PC-9 (cell line): ENCODE data around the gene SMC2. TPM values are rescaled to one million over a fixed set of nuclear protein-coding genes. Genes with fewer than 3 reads are reported as not detected.

Source experiments
- BruUV-seq: library from RNA; stranded (reverse); fragments of 400-500 nt; replicated peaks from 2 replicates; lab custom pipeline; 2021; lab: Mats Ljungman, UMichigan
- CTCF ChIA-PET: fragments of 300-600 bp; sonication (Branson Sonifier 250); formaldehyde crosslinking; loops from one replicate; lab custom pipeline; 2022; ENCODE audit warnings: antibody characterized with exemption; lab: Charles Lee
- POLR2A ChIA-PET: fragments of 300-600 bp; sonication (Branson Sonifier 250); formaldehyde crosslinking; loops from one replicate; lab custom pipeline; 2022; ENCODE audit warnings: antibody characterized with exemption; ENCODE audit not compliant: unreplicated experiment; lab: Charles Lee
- DNase-seq, 2 experiments: peaks; one replicate each; pipeline versions ENCODE4 v3.0.0 to v3.0.0-alpha.2; 2015 to 2022; ENCODE audit warnings: mixed read lengths in 1 of 2
- H2AFZ ChIP-seq: fragments of 200-600 bp; sonication (generic); 2 replicates; pipeline ENCODE4 v1.8.1; 2017; ENCODE audit warnings: antibody characterized with exemption
- H3F3A ChIP-seq: fragments of 200-600 bp; sonication (generic); 2 replicates; pipeline ENCODE4 v1.8.1; 2017; ENCODE audit warnings: antibody characterized with exemption, mild to moderate bottlenecking, low read depth; ENCODE audit not compliant: insufficient read depth
- H3K27ac ChIP-seq: fragments of 200-600 bp; sonication (generic); 2 replicates; pipeline ENCODE4 v1.6.1; 2016; ENCODE audit warnings: mixed run types
- H3K27me3 ChIP-seq: fragments of 200-600 bp; sonication (generic); 2 replicates; pipeline ENCODE4 v1.6.1; 2016; ENCODE audit warnings: low read depth, mixed run types; ENCODE audit not compliant: insufficient read depth
- H3K36me3 ChIP-seq: fragments of 200-600 bp; sonication (generic); 2 replicates; pipeline ENCODE4 v1.6.1; 2016; ENCODE audit warnings: low read depth, mixed run types
- H3K4me1 ChIP-seq: fragments of 200-600 bp; sonication (generic); replicated peaks from 2 replicates; pipeline ENCODE4 v1.6.1; 2016; ENCODE audit warnings: mixed run types; ENCODE audit not compliant: insufficient read depth
- H3K4me2 ChIP-seq: fragments of 200-600 bp; sonication (generic); 2 replicates; pipeline ENCODE4 v1.6.1; 2017; ENCODE audit warnings: mixed run types
- H3K4me3 ChIP-seq: fragments of 200-600 bp; sonication (generic); 2 replicates; pipeline ENCODE4 v1.6.1; 2016; ENCODE audit warnings: mixed run types
- H3K79me2 ChIP-seq: fragments of 200-600 bp; sonication (generic); 2 replicates; pipeline ENCODE4 v1.6.1; 2017; ENCODE audit warnings: low read depth, mixed run types
- H3K9me2 ChIP-seq: fragments of 200-600 bp; sonication (generic); 2 replicates; pipeline ENCODE4 v1.8.1; 2017; ENCODE audit warnings: mild to moderate bottlenecking; ENCODE audit not compliant: insufficient read depth
- H3K9me3 ChIP-seq: fragments of 200-600 bp; sonication (generic); 2 replicates; pipeline ENCODE4 v1.8.1; 2016; ENCODE audit warnings: low read depth; ENCODE audit not compliant: insufficient read depth
- H4K20me1 ChIP-seq: fragments of 200-600 bp; sonication (generic); 2 replicates; pipeline ENCODE4 v1.8.1; 2017; ENCODE audit not compliant: insufficient read depth
- EZH2 ChIP-seq: fragments of 200-600 bp; sonication (generic); IDR thresholded peaks from 2 replicates; pipeline ENCODE4 v1.8.0; 2017; ENCODE audit warnings: antibody characterized with exemption, low read depth
- intact Hi-C: fragments of 100-400 bp; cut with micrococcal nuclease; formaldehyde crosslinking; loops from one replicate; pipeline ENCODE4 v1.10.0; 2022; ENCODE audit not compliant: unreplicated experiment
- total RNA-seq: library from RNA; stranded (reverse); gene quantifications from 2 replicates; pipeline ENCODE4 v1.2.3, GENCODE V29; 2021
- TF ChIP-seq, protein P1 (sequence below): fragments of 200-600 bp; sonication (generic); conservative IDR thresholded peaks from 2 replicates; pipeline ENCODE4 v1.6.1; 2017; ENCODE audit warnings: mixed run types, antibody characterized with exemption, mild to moderate bottlenecking, moderate library complexity

Gene SMC2
- total RNA-seq, 1 experiment from 2014 or later = 40.5 TPM

DNA sequence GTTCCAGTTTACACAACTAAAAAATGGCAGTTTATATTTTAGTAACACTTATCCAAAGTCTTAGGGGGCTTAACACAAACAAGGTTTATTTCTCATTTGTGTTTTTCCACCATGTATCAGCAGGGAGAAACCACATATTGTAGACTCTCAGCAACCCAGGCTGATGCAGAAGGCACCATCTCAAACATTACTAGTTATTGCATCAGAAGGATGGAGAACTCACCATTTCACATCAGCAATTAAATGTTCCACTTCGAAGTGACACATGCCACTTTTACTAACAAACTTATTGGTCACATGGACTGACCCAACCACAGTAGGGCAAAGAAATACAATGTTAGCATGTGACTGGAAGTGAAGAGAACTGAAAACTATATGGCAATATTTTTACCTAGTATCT, 22.5 kb upstream of the SMC2 start:
- no peak for TF ChIP-seq EZH2
- TF ChIP-seq, protein P1, sequence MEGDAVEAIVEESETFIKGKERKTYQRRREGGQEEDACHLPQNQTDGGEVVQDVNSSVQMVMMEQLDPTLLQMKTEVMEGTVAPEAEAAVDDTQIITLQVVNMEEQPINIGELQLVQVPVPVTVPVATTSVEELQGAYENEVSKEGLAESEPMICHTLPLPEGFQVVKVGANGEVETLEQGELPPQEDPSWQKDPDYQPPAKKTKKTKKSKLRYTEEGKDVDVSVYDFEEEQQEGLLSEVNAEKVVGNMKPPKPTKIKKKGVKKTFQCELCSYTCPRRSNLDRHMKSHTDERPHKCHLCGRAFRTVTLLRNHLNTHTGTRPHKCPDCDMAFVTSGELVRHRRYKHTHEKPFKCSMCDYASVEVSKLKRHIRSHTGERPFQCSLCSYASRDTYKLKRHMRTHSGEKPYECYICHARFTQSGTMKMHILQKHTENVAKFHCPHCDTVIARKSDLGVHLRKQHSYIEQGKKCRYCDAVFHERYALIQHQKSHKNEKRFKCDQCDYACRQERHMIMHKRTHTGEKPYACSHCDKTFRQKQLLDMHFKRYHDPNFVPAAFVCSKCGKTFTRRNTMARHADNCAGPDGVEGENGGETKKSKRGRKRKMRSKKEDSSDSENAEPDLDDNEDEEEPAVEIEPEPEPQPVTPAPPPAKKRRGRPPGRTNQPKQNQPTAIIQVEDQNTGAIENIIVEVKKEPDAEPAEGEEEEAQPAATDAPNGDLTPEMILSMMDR = no peak
- H4K20me1 ChIP-seq = no peaks in the 10 kb centered on the region
- intact Hi-C loops = no loop called here
- H2AFZ ChIP-seq = 0 out of 2 replicates have a peak overlapping the region, but pooled peaks have one; percentile 37
- no peak overlapping the region for H3K4me2 ChIP-seq
- H3K27me3 ChIP-seq = no peaks in the 10 kb centered on the region
- DNase-seq = no peak
- ChIA-PET CTCF (no interaction called here), POLR2A (no interaction called here)
- H3K4me3 ChIP-seq = no peak overlapping the region
- H3K9me3 ChIP-seq = no peaks in the 10 kb centered on the region; the same call in 1 of the 2 replicates
- H3K79me2 ChIP-seq = no peaks in the 10 kb centered on the region
- H3F3A ChIP-seq = no peaks in the 10 kb centered on the region
- BruUV-seq = no TSS peak
- no peaks in the 10 kb centered on the region for H3K36me3 ChIP-seq
- H3K4me1 ChIP-seq = no peaks in the 10 kb centered on the region
- 0 out of 2 replicates have a peak, but pooled peaks cover 4% of the 10 kb centered on the region for H3K9me2 ChIP-seq
- H3K27ac ChIP-seq = no peak overlapping the region

DNA sequence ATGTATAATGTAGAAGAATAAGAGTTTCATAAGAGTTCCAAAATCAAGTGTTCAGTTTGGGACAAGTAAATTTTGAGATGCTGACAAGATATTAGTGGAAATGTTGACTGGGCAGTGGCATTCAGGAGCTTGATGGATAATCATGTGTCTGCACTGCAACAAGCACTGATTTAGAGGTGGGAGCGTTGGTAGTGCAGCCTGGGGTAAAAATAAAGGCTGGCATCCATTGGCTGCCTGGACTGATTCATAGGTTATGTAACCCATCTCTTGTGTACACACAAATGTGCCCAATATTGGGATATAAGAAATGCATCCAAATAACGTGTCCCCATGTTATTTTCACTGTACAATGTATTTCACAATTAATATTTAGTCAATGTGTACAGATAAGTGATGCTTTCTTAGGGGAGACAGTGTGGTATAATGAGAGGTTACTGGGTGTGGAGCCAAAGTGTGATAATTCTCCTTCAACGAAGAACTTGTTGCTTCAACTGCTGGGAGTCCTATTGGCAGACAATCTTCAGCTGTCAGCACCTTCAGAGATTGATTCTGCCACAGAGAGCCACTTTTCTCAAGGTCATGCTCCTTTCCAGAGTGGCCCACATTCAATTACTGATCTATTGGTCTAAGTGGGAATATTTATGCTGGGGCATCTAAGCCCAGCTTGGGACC, 20.9 kb upstream of the SMC2 start:
- TF ChIP-seq EZH2 = no peak
- TF ChIP-seq, protein P1 = no peak
- no peak overlapping the region for H3K27ac ChIP-seq
- no peak overlapping the region for H3K4me2 ChIP-seq
- intact Hi-C loops = no loop called here
- no peaks in the 10 kb centered on the region for H3K36me3 ChIP-seq
- no TSS peak for BruUV-seq
- H3K4me1 ChIP-seq = no peaks in the 10 kb centered on the region
- H3K4me3 ChIP-seq = no peak overlapping the region
- no peak for DNase-seq
- H4K20me1 ChIP-seq = no peaks in the 10 kb centered on the region
- 0 out of 2 replicates have a peak, but pooled peaks cover 4% of the 10 kb centered on the region for H3K9me2 ChIP-seq
- H2AFZ ChIP-seq = no peak overlapping the region
- no peaks in the 10 kb centered on the region; the same call in 1 of the 2 replicates for H3K9me3 ChIP-seq
- no peaks in the 10 kb centered on the region for H3F3A ChIP-seq
- ChIA-PET POLR2A (no interaction called here), CTCF (no interaction called here)
- H3K27me3 ChIP-seq = no peaks in the 10 kb centered on the region
- no peaks in the 10 kb centered on the region for H3K79me2 ChIP-seq

DNA sequence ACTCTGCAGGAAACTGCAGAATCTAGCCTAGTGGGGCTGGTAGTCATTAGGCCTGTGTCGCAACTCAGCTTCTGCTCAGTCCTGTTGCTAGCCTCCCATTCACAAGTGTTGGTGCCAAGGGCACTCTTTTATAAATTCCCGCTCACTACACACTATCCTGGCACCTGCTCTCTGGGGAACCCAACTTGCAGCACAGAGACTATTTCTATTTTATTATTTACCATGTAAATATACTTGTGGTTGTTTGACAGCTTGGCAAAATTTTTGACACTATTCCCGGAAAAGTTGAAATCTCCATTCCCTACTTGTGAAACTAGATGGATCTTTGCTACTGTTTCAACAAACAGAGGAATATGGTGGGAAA, 20.4 kb upstream of the SMC2 start:
- Histone ChIP-seq H3K36me3 (no peaks in the 10 kb centered on the region), H3K4me1 (no peaks in the 10 kb centered on the region), H3F3A (no peaks in the 10 kb centered on the region), H3K27me3 (no peaks in the 10 kb centered on the region), H4K20me1 (no peaks in the 10 kb centered on the region), H3K9me2 (0 out of 2 replicates have a peak, but pooled peaks cover 4% of the 10 kb centered on the region), H3K79me2 (no peaks in the 10 kb centered on the region), H3K9me3 (no peaks in the 10 kb centered on the region; the same call in 1 of the 2 replicates), H3K4me3 (no peak overlapping the region), H2AFZ (no peak overlapping the region), H3K4me2 (no peak overlapping the region), H3K27ac (no peak overlapping the region)
- intact Hi-C loops = loop anchor here (2.0 kb wide), 1 partner anchor 19 kb away; no protein-coding TSS in a partner anchor
- no TSS peak for BruUV-seq
- no peak for DNase-seq
- CTCF ChIA-PET = no interaction called here
- TF ChIP-seq, protein P1 = no peak
- TF ChIP-seq EZH2 = no peak
- POLR2A ChIA-PET = interaction anchor here (0.6 kb wide), 1 partner anchor 888 kb away, joined by 4 read pairs; no protein-coding TSS in a partner anchor
